ENCODE measurements around the gene NEK6.
A peak's percentile ranks its signal among the peaks of the same experiment; 100 is the strongest.
"Not testable (repeated sequence)": the region's sequence is repeated elsewhere in the genome, so short reads cannot be mapped to it uniquely, and the experiment has no call there.

NEK6 gene

DNA sequence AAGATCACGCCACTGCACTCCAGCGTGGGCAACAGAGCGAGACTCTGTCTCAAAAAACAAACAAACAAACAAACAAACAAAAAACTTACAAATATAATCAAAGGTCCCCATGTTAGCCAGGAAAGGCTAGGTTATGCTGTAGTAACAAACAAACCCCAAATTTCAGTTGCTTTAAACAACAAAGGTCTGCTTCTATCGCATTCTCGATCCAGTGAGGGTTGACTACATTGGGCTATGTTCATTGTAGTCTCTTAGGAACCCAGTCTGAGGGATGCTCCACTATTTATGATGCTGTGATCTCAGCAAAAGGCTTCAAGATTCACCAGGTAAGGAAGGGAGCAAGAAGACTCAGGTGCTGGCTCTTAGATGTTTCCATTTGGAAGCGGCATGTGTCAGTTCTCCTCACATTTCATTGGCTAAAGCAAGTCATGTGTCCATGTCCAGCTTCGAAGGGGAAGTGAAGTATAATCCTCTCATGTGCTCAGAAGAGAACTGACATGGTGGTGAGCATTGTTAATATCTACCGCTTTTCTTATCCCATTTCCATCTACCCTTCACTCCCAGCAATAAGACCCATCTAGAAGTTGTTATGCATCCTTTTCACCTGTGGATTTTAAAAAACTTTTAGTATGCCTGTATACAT lies 26.5 kb upstream of the NEK6 start:
- no peak for DNase-seq

DNA sequence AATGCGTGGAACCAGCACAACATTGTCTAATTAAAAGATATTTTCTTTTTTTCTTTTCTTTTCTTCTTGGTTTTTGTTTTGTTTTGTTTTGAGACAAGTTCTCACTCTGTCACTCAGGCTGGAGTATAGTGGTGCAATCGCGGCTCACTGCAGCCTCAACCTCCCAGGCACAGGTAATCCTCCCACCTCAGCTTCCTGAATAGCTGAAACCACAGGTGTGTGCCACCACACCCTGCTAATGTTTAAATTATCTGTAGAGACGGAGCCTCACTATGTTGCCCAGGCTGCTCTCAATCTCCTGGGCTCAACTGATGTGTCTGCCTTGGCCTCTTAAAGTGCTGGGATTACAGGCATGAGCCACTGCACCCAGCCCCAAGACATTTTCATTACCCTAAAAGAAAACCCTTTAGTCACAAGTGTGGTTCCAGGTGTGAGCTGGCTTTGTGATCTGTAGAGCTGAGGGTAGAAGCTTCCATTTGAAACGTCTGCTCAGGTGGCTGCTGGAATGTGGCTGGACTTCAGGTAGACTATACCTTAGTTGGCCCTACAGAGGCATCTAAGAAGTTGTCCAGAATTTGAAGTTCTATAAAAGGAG lies 19.1 kb upstream of the NEK6 start:
- DNase-seq: no peak

DNA sequence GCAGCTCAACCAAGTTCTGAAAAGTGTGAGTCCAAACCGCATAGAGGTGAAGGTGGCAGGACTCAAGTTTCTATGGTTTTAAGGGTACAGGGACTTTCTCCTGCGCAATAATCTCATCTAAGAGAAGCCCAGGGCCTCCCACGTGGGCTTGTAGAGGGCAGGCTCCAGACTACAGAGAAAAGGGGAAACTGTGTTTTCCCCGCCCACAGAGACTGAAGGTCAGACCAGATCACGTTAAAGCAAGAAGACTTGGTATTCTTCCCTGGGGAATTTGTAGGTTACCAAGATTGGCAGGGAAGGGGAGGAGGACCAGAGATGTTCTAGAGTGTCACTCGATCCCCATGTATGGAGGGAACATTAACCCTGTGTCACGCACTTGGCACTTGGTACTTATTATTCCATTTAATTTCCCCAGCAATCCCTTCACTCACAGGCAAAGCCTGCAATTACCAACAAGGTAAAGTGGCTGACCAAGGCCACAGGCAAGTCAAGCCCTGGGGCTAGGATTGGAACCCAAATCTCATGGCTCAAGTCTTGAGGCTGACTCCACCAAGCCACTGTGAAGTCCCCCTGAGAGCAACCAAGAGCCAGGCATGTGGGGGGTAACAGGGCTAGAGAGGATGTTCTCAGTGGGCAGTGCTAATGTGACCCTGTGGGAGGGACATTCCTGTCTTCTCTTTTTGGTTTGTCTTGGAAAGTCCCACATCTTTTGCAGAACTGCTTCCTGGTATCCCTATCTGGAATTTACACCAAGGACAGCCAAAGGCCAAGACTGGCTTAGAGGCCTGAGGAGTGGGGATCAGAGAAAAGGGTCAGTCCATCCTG lies 18.3 kb upstream of the NEK6 start:
- no peak for DNase-seq

DNA sequence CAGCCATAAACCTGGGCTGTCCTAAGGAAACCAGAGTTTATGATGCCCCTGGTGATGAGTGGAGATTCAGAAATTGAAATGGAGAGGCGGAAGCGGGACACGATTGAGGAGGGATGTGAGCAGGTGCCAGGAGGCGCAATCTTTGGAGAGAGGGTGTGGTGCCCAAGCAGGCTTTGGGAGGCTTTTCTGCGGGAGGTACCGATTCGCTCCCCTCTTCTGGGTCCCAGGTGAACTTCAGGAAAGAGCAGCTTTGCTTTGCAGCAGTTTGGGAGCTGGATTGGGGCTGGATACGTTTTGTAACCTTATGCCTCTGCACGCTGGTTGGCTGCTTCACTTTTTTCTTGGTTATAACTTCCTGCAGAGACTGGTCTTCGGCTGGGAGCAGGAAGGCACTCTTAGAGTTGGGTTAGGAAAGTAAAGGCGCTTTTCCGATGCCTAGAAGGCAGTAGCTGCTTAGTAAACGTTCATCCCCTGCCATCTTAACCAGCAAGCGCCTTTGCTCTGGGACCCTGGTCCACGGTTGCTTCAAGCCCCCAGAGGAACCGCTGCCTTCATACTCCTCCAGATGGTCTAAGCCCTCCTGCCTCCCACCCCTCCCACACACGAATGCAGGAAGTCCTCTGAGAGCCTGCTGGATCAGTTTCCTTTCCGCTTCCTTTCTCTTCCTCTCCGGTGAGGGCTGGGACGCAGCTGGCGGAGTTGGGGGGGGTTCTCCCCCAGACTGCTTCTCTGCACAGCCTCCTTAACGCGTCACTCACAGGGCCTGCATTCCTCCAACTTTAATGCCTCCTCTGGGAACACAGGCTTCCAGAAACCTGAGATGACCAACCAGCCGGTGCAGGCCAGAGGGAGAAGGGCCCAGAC lies 15.2 kb upstream of the NEK6 start:
- DNase-seq: peak; percentile 96

DNA sequence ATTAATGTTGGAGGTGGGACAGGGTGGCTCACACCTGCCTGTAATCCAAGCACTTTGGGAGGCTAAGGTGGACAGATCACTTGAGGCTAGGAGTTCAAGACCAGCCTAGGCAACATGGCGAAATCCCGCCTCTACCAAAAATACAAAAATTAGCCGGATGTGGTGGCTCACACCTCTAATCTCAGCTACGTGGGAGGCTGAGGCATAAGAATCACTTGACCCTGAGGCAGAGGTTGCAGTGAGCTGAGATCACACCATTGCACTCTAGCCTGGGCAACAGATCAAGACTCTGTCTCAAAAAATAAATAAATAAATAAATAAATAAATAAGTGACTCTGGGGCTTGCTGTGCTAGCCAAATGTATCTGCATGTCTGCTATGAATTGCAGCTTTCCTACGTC lies 10.4 kb upstream of the NEK6 start:
- not testable (repeated sequence) for DNase-seq

DNA sequence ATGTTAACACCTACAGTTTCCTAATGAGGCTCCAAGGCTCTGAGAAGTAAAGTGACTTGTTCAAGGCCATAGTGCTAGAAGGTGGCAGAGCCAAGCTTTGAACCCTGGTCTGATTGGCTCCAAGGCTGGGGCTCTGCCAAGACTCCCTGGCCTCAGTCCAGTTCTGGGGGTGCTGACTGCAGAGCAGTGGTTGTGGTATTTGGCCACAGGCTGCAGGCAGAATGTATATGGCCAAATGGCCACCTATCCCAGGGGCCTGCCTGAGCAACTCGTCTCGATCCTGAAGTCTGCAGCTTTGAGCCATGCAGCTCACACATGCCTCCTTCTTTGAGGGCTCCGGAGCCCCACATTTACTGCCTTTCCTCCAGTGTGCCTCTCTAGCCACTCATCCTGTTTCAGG lies 9.7 kb upstream of the NEK6 start:
- no peak for DNase-seq

DNA sequence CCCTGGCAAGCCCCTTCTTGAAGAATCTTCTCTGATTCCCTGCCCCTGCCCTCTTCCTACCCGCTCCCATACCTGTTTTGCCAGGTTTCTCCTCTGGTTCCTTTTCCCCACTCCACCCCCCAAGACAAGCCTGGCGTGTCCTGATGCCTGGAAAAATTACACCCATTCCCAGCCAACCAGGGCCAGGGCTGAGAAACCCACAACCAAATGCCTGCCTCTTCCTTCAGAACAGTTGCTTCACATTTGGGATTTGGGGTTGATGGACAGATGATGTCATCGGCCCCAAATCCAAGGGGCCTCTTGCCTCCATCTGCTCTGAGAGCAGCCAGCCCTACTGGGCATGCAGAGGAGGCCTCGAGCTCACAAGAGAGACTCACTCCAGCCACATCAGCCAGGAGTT lies 8.8 kb upstream of the NEK6 start:
- peak; percentile 55 for DNase-seq

DNA sequence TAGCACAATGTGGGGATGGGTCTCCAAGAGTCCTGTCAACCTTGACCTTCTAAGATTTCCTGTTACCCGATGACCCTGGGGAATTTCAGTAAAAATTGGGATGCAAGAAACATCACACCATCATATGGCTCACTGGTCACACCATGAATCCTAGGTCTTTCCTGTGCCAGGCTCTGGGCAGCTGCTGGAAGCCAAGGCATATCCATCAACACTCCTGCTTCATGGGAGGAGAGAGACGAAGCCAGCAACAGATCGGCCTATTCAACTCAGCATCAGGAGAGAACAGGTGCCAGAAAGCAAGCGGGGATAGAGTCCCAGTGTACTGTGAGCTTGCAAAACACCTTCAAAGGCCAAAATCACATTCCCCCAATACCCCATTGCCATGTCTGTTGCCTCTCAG lies 6.5 kb upstream of the NEK6 start:
- DNase-seq: no peak

DNA sequence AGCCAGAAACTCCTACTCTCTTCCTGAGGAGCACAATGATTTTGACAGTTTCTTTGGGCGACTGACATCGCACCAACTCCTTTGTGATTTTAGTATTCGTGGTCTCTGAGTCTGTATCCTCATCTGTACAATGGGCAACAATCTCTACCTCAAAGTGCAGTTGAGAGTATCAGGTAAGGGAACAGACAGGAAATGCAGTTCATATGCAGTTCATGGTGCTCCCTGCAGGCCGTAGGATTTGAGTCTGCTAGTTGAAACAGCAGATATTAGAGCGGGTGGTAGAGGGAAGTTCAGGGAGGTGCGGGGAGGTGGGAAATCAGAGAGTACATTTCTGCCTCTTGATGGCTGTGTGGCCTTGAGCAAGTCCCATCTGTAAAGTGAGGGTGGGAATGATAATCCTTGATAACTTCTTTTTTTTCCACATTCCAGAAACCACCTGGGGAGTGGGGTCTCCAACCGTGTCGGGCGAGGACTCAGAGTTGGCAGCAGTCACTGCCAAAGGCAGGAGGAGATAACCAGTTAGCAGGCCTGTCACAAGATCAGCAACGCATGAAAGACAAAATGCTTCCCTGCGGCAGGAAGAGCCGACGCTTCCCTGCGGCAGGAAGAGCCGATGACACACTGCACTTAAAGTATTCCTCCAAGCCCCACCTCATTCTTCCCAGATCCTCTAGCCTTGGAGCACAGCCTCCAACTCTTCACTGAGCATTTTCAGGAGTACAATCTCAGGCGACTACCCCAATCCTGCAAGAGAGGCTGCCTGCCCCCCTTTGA lies 6.0 kb upstream of the NEK6 start:
- DNase-seq: no peak

DNA sequence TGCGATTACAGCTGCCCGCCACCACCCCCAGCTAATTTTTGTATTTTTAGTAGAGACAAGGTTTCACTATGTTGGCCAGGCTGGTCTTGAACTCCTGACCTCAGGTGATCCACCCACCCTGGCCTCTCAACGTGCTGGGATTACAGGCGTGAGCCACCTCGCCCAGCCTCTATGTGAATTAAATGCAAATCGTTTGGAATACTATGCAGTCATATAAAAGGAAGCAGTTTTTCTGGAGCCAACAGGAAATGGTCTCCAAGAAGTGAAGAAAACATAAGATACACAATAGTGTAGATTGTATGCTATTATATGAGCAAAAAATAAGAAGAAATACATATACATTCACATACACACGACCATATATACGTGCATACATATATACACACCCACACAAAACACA lies 4.9 kb upstream of the NEK6 start:
- not testable (repeated sequence) for DNase-seq

DNA sequence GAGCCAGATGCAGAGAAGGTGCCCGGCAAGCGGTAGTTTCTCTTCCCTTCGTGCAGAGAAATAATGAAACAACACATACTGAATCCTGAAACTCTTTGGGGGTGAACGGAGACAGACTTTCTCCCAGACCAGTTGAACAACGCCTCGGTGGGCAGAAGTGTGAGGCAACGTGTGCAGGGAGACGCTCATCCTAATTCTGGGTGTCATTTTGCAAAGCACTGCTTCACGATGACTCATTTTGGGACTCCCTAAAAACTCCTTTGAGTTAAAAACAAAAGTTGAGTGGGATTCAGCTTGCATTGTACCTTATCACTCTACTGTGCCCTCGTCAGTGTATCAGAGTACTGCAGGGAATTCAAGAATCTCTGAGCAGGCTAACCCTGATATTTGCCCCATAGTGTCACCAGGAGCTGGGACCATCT lies 3.5 kb upstream of the NEK6 start:
- no peak for DNase-seq

DNA sequence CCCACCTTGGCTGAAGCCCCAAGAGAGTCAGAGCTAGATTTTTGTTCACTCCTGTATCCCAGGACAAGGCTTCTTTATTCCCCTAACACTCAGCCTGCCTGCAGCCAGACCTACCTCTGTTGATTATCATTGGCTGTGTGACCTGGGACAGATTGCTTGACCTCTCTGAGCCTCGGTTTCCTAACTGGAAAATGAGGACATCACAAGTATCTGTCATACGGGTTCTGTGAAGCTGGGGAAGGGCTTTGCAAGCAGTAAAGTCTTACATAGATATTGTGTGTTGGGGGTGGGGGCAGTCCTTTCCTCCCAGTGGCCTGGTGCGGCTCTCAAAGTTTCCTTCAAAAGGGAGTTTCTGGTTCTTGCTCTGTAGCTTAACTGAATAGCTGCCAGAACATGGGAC lies 2.5 kb upstream of the NEK6 start:
- no peak for DNase-seq

DNA sequence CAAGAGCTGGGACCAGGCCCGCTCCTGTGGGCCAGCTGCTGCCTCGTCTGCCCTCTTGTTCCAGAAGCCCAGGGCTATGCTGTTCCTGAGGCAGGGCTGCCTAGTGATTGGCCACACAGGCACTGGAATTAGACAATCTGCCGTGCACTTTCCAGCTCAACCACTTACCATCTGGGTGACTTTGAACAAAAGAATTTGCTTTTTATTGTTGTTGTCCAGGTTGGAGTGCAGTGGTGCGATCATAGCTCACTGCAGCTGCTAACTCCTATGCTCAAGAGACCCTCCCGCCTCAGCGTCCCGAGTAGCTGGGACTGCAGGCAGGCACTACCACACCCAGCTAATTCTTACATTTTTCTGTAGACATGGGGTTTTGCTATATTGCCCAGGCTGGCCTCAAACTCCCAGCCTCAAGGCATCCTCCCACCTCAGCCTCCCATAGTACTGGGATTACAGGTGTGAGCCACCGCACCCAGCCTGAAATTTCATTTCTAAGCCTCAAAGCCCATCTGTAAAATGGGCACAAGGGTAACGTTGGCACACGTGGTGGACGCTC lies 1.2 kb upstream of the NEK6 start:
- peak; percentile 58 for DNase-seq

DNA sequence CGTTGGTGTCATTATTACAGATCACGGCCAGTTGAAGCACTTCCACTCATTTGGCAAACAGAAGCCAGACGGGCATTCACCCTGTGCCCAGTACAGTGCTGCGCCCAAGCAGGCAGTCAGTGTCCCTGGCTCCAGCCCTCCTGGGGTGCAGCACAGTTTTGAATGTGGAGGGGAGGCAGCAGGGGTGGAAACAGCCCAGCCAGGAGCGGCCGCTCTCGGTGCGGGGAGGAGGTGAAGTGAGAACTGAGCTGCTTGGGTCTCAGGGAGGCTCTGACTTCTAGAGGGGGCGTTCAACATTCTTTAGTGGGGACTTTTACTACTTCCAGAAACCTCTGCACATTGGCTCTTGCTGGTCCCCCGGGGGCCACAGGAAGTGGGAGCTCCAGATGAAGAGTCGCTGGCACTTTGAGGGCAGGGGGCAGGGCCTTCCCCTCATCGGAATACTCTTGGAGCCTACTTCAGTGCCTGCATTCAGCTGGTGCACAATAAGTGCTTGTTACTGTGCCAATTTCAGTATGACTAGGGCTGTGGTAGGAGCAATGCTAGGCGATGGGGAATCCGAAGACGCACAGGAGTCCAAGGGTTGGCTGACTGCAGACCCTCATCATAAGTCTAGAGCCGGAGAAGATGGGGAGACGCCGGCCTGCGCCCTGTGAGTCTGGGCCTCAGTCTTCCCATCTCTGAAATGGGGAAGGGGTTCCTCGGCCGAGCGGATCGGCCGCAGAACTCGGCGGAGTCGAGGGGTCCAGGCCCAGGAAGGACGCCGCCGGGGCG lies 492 bp upstream of the NEK6 start:
- DNase-seq: no peak

DNA sequence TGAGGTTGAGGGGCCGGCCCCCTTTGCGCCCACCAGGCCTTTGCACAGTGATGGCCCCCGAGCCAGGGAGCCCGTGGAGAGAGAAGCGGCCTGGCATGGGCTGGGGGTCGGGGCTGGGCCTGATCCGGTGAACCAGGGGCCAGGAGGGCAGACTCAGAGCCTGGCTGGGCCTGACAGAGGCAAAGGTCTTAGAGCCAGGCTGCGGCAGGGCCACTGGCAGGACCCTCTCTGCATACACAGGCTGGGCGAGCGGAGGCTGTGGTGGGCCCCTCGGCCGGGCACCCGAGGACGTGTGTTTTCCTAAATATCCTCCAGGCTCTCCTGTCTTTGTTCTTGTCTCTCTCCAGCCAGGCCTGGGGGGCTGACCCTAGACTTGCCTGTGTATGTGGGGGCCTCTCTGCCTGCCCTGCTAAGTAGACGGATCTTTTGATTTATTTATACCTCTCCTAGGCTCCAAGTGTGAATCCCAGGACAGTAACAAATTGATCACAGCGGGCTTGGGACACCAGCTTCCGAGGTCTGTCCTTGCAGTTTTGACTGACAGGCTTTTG lies 933 bp downstream of the NEK6 start:
- no peak for DNase-seq

DNA sequence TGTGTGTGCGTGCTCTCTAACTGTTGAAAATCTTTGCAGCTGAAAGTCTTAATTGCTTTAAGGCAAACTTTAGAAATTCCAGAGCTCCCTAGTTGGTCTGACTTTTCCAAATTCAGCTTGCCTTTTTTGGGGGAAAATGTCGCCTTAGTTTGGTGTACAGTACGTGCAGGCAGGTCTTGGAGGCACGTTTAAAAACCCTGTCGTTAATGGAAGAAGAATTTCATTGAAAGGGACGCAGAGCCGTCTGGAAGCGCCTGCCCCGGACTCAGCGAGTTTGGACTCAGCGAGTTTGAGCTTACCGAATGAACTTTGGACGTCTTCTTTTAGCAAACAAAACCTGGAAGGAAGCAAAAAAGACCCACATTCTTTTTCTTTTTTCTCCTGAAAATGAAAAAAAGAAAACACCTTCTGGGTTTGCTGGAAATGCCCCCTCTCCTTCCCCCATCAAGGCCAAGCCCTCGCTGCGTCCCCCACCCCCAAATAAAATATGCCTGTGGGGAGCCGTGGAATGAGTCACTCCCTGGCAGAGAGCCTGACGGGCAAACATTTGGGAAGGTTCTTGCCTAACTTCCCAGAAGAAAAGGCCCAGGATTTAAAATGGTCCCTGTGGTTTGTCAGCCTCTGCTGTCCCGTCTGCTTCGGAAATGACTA lies 1.5 kb downstream of the NEK6 start:
- DNase-seq: no peak

DNA sequence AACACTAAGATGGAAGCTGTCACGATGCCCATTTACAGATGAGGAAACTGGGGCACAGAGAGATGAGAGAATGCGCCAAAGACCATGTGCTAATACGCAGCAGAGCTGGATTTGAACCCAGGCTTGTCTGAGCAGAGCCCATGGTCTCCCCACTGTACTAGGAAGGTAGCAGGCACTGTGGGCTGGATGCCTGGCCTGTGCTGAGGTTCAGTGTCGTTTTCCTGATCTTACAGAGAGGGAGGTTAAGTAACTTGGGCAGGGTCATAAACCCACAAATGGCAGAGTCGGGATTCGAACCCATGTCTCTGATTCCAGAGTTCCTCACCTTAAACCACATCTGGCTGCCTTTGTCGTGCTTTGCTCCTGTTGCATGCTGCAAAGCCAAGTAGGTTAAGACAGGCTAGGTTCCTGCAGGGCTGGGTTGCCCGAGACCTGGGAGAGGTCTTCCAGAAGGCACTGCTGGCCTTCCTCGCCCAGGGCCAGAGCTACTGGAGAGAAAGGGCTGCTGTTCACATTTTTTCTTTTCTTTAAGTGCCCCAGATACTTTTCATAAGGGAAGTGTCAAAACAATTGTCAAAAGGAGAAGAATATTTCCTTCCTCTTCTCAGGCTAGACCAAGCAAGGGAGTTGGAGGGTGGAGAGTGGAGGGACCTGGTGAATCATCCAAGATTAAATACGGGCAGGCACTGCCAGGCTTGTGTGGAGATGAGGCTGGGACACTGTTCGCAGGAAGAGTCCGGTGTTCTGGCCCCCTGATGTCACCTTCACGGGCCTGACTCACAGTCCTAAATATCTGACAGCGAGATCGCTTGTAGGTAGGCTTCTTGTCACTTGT lies 3.2 kb downstream of the NEK6 start:
- no peak for DNase-seq

DNA sequence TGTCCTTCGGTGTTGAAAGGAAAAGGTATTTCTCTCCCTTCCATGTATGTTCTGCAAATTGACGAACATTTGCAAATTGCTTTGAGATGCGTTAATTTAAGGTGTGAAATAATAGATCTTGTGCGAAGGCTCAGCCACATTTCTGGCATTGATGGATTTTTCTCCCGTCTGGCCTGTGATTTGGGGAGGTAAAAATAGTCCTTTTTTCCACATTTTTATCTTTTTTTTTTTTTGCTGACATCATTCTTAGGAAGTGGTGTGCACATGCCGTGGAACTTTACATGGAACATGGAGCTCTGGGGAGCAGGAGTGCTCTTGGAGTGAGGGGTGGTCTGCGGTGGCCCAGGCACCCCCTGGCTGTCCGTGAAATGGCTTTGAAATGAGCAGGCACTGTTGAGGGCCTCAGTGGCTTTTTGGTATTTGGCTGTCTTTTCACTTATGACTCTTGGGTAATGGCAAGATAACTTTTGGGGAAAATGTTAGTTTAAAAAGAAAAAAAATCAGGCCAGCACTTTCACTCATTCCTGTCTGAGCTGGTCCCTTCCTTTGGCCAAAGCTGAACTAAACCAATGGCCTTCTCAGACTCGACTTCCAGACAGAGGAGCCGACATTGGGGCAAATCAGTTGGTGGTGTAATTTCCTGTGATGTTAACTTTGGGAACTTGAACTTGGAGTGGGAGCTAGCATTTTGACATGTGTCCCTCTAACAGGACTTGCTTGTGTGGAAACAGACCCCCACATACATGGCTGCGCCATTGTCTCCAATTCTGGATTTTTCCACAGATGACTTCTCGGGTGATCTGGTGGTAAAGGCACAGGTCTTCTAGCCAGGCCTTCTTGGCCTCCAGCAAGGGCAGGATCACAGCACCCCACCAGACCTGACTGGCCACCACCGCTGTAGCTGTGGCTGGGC lies 4.2 kb downstream of the NEK6 start:
- no peak for DNase-seq

DNA sequence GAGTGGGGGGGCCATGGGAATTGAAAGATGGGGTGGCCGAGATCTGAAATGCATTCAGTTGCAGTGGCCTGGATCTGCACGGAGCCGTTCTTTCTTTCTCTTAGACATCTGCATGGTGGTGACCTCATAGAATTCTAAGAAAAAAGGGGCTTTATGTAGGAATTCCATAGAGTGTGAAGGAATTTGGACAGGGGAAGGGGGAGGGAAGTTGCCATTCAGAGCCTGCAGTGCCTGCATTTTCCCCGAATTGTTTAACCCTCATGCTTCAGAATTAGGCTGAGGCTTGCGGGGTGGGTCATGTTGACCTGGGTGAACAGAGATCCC lies 4.9 kb downstream of the NEK6 start:
- DNase-seq: no peak
